GM12878 (cell line): ENCODE measurements around the gene NPAS2. TPM values are rescaled to one million over a fixed set of nuclear protein-coding genes. Genes with fewer than 3 reads are reported as not detected.

ENCODE experiments used
- ATAC-seq: fragments of 200-7000 bp; cut with Tn5 transposase; 3 replicates; pipeline ENCODE4 v1.9.1; 2020; ENCODE audit warnings: mild to moderate bottlenecking, moderate library complexity
- BruUV-seq: library from RNA; stranded (reverse); fragments of 400-500 nt; replicated peaks from 2 replicates; lab custom pipeline; 2021; lab: Mats Ljungman, UMichigan
- CTCF ChIA-PET: fragments of 300-600 bp; sonication (Branson Sonifier 250); formaldehyde crosslinking; extraction: SDS; loops from one replicate; lab custom pipeline; 2021; ENCODE audit warnings: inconsistent platforms; lab: Yijun Ruan, JAX
- POLR2A ChIA-PET: fragments of 350-600 bp; formaldehyde crosslinking; extraction: SDS; loops from one replicate; lab custom pipeline; 2021; ENCODE audit warnings: inconsistent platforms; lab: Charles Lee
- RAD21 ChIA-PET: fragments of 300-600 bp; sonication (Branson Sonifier 250); formaldehyde crosslinking; loops from one replicate; lab custom pipeline; 2023; ENCODE audit warnings: antibody characterized with exemption; ENCODE audit not compliant: unreplicated experiment; lab: Charles Lee
- SMC1A ChIA-PET: fragments of 300-600 bp; sonication (Branson Sonifier 250); formaldehyde crosslinking; loops from one replicate; lab custom pipeline; 2023; ENCODE audit not compliant: unreplicated experiment, uncharacterized antibody; lab: Charles Lee
- DNase-seq: peaks from one replicate; pipeline ENCODE4 v3.0.0-alpha.2; 2011; ENCODE audit warnings: low read depth, low spot score
- FAIRE-seq: peaks from 3 replicates; lab custom pipeline; 2011; peaks lifted over from hg19 to GRCh38; lab: Jason Lieb, UNC
- H2AFZ ChIP-seq: 2 replicates; pipeline ENCODE4 v1.6.0; 2011; ENCODE audit warnings: low read depth, low read length, control low read depth; ENCODE audit not compliant: control insufficient read depth
- H3K27ac ChIP-seq: 2 replicates; pipeline ENCODE4 v1.5.1; 2011; ENCODE audit warnings: control low read depth; ENCODE audit not compliant: control insufficient read depth, insufficient read depth
- H3K27me3 ChIP-seq, 2 experiments: replicated peaks in 1 of 2; 2 replicates each; pipeline versions ENCODE4 v1.6.0 to v1.6.1; 2011; ENCODE audit warnings: low read length in 1 of 2; ENCODE audit not compliant: control insufficient read depth in 2 of 2, insufficient read depth in 2 of 2
- H3K36me3 ChIP-seq, 2 experiments: 2 replicates each; pipeline ENCODE4 v1.5.1; 2011; ENCODE audit warnings: low read length in 1 of 2; ENCODE audit not compliant: control insufficient read depth in 2 of 2, insufficient read depth in 2 of 2
- H3K4me1 ChIP-seq: 2 replicates; pipeline ENCODE4 v1.6.1; 2011; ENCODE audit warnings: mild to moderate bottlenecking, low read length, moderate library complexity, mixed read lengths; ENCODE audit not compliant: control insufficient read depth, insufficient read depth
- H3K4me2 ChIP-seq: 2 replicates; pipeline ENCODE4 v1.6.0; 2011; ENCODE audit warnings: control low read depth; ENCODE audit not compliant: control insufficient read depth, insufficient read depth
- H3K4me3 ChIP-seq: fragments of 200-600 bp; sonication (generic); 2 replicates; pipeline ENCODE4 v1.5.1; 2016
- H3K79me2 ChIP-seq: 2 replicates; pipeline ENCODE4 v1.6.0; 2011; ENCODE audit warnings: low read length; ENCODE audit not compliant: control insufficient read depth, insufficient read depth
- H3K9ac ChIP-seq: 2 replicates; pipeline ENCODE4 v1.8.0; 2011; ENCODE audit warnings: low read length, control low read depth, mixed read lengths; ENCODE audit not compliant: control insufficient read depth, insufficient read depth
- H3K9me3 ChIP-seq: replicated peaks from 3 replicates; pipeline ENCODE4 v1.5.1; 2011; ENCODE audit warnings: mild to moderate bottlenecking, low read length; ENCODE audit not compliant: control insufficient read depth, insufficient read depth
- H4K20me1 ChIP-seq: 2 replicates; pipeline ENCODE4 v1.6.0; 2011; ENCODE audit not compliant: control insufficient read depth, insufficient read depth
- JUND ChIP-seq: IDR thresholded peaks from 2 replicates; pipeline ENCODE4 v1.6.1; 2012; ENCODE audit warnings: low read depth, mild to moderate bottlenecking, low read length, improper control_type of control experiment, moderate library complexity
- MEF2B ChIP-seq: fragments of 450-650 bp; IDR thresholded peaks from 2 replicates; pipeline ENCODE4 v1.6.1; 2018; ENCODE audit warnings: mild to moderate bottlenecking, moderate library complexity; ENCODE audit not compliant: partially characterized antibody, poor library complexity, severe bottlenecking
- NBN ChIP-seq: fragments of 450-650 bp; IDR thresholded peaks from 2 replicates; pipeline ENCODE4 v1.6.1; 2016
- NFXL1 ChIP-seq: fragments of 450-650 bp; IDR thresholded peaks from 2 replicates; pipeline ENCODE4 v1.6.1; 2017; ENCODE audit warnings: antibody characterized with exemption, mild to moderate bottlenecking, borderline replicate concordance
- NRF1 ChIP-seq: conservative IDR thresholded peaks from 2 replicates; pipeline ENCODE4 v1.6.1; 2011; ENCODE audit warnings: mild to moderate bottlenecking, low read depth, low read length, improper control_type of control experiment
- SMARCA5 ChIP-seq: fragments of 450-650 bp; IDR thresholded peaks from 2 replicates; pipeline ENCODE4 v1.6.1; 2017; ENCODE audit warnings: mild to moderate bottlenecking
- SP1 ChIP-seq: IDR thresholded peaks from one replicate; pipeline ENCODE4 v1.6.1; 2011; ENCODE audit warnings: low read depth, low read length
- SREBF2 ChIP-seq: IDR thresholded peaks from 2 replicates; pipeline ENCODE4 v1.6.1; 2012; ENCODE audit warnings: mild to moderate bottlenecking, low read length
- STAT1 ChIP-seq: fragments of 450-650 bp; conservative IDR thresholded peaks from 2 replicates; pipeline ENCODE4 v1.6.1; 2014; ENCODE audit warnings: antibody characterized with exemption, mild to moderate bottlenecking
- WGBS: methylation state at CpG from one replicate; pipeline ENCODE4 v1.1.6; 2016; ENCODE audit warnings: low lambda C conversion rate; ENCODE audit not compliant: insufficient replicate concordance, insufficient coverage; ENCODE audit errors: missing lambda C conversion rate; 5-methylcytosine and 5-hydroxymethylcytosine counted together
- in situ Hi-C: fragments of 300-500 bp; cut with MboI; formaldehyde crosslinking; loops from 9 replicates; pipeline ENCODE4 v1.14.3; 2018; ENCODE audit warnings: mixed read lengths
- intact Hi-C: fragments of 100-400 bp; cut with micrococcal nuclease; formaldehyde crosslinking; loops from one replicate; pipeline ENCODE4 v1.14.2; 2022; ENCODE audit not compliant: unreplicated experiment
- polyA plus RNA-seq, 11 experiments: library from polyadenylated mRNA; depleted of rRNA in 4 of 11; unstranded in 6 of 11; stranded (reverse) in 5 of 11; fragments of >200 nt; fragmentation: Nextera tagmentation in 4 of 11; fragmentation: Illumina TruSeq in 1 of 11; extraction: Ambion mirVana in 4 of 11; extraction: Trizol in 1 of 11; gene quantifications; 1 replicate in 1 of 11; 2 replicates in 10 of 11; pipeline versions ENCODE4 v1.2.1 to v1.2.3, GENCODE V29; 2011 to 2016; ENCODE audit warnings: inconsistent platforms in 2 of 11, missing spikeins in 2 of 11, low read depth in 1 of 11
- total RNA-seq, 4 experiments: library from RNA; depleted of rRNA in 3 of 4; stranded (reverse); fragments of >200 nt in 3 of 4; fragmentation: Illumina TruSeq in 1 of 4; extraction: Trizol in 1 of 4; gene quantifications; 2 replicates each; pipeline versions ENCODE4 v1.2.1 to v1.2.3, GENCODE V29; 2013 to 2021
- TF ChIP-seq, protein P1 (sequence below): IDR thresholded peaks from 2 replicates; pipeline ENCODE4 v1.6.1; 2012; ENCODE audit warnings: mild to moderate bottlenecking, low read depth, low read length
- TF ChIP-seq, protein P2 (sequence below): IDR thresholded peaks from 2 replicates; pipeline ENCODE4 v1.6.1; 2011; ENCODE audit warnings: mild to moderate bottlenecking, low read depth, low read length, moderate library complexity; ENCODE audit not compliant: insufficient replicate concordance
- TF ChIP-seq, protein P3 (sequence below): fragments of 450-650 bp; IDR thresholded peaks from 2 replicates; pipeline ENCODE4 v1.6.1; 2017; ENCODE audit warnings: mild to moderate bottlenecking

Gene NPAS2
- total and polyA plus RNA-seq, 10 of the 15 experiments (the other 5 are each of a cell fraction or from before 2014, with no cell fraction given) = 0.08 TPM; not detected in 9

DNA sequence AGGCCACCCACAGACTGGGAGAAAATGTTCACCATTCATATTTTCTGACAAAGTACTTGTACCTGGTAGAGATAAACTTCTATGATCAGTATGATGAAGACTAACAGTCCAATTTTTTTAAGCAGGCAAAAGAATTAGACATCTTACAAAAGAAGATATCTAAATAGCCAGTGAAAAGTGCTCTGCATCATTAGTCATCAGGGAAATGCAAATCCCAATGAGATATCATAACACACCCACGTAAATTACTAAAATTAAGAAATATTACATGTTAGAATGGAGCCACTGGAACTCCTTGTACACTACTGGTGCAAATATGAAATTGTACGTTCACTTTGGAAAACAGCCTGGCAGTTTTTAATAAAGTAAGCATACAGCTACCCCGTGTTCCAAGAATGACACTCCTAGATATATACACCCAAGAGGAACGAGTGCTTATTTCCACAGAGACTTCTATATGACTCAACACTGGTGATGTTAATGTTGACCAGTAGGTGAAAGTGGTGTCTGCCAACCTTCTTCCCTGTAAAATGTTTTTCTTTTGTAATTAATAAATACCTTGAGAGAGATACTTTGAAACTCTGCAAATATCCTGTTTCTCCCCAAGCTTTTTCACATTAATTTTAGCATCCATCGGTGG is 80.3 kb downstream of the NPAS2 start (continued):
- no peak for TF ChIP-seq MEF2B
- TF ChIP-seq, protein P1, sequence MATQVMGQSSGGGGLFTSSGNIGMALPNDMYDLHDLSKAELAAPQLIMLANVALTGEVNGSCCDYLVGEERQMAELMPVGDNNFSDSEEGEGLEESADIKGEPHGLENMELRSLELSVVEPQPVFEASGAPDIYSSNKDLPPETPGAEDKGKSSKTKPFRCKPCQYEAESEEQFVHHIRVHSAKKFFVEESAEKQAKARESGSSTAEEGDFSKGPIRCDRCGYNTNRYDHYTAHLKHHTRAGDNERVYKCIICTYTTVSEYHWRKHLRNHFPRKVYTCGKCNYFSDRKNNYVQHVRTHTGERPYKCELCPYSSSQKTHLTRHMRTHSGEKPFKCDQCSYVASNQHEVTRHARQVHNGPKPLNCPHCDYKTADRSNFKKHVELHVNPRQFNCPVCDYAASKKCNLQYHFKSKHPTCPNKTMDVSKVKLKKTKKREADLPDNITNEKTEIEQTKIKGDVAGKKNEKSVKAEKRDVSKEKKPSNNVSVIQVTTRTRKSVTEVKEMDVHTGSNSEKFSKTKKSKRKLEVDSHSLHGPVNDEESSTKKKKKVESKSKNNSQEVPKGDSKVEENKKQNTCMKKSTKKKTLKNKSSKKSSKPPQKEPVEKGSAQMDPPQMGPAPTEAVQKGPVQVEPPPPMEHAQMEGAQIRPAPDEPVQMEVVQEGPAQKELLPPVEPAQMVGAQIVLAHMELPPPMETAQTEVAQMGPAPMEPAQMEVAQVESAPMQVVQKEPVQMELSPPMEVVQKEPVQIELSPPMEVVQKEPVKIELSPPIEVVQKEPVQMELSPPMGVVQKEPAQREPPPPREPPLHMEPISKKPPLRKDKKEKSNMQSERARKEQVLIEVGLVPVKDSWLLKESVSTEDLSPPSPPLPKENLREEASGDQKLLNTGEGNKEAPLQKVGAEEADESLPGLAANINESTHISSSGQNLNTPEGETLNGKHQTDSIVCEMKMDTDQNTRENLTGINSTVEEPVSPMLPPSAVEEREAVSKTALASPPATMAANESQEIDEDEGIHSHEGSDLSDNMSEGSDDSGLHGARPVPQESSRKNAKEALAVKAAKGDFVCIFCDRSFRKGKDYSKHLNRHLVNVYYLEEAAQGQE = no peak
- no peak for TF ChIP-seq NBN
- no peak for TF ChIP-seq NFXL1
- TF ChIP-seq, all 136 proteins: peak for 0

DNA sequence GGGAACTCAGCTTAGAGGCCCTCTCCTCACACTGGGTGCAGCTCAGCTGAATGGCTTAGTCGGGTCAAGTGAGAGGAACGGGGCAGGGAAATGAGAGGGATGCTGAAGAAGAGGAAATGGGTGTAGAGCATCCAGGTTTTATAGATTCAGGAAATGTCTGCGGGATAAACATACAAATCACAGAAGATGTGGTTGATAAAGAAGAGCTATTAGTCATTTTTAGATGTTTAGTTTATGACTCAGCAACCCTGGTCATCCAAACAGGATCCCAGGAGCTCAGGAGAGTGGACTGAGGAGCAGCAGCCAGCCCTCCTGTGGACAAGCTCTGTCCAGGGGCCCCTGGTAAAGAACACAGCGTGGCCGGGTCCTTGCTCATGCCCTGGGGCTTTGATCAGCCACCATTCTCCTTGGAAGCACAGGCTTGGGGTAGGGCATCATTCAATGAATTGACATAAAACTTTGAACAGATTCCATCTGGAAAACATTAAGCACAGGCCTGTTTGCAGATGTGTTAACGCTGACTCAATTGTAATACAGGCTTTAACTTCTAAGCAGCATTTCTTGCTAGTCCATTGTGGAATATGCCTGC is 83.0 kb downstream of the NPAS2 start:
- Histone ChIP-seq H3K9me3 (no peaks in the 10 kb centered on the region), H2AFZ (no peak overlapping the region), H3K4me2 (no peak overlapping the region), H4K20me1 (no peaks in the 10 kb centered on the region), H3K4me1 (no peaks in the 10 kb centered on the region), H3K79me2 (no peaks in the 10 kb centered on the region), H3K4me3 (no peak overlapping the region), H3K27ac (no peak overlapping the region), H3K9ac (no peak overlapping the region), H3K27me3 (peaks cover 0 to 6% of the 10 kb centered on the region in 2 experiments; a peak in 2 of 4 replicates), H3K36me3 (no peaks in the 10 kb centered on the region)
- intact Hi-C loops (no loop called here), in situ Hi-C loops (no loop called here)
- no peak for ATAC-seq
- BruUV-seq = no TSS peak
- SMC1A ChIA-PET = interaction anchor here (0.8 to 0.9 kb wide), 2 partner anchors 22 to 80 kb away, joined by 3 read pairs; no protein-coding TSS in a partner anchor
- CTCF ChIA-PET = no interaction called here
- FAIRE-seq = no peak
- RAD21 ChIA-PET = no interaction called here
- DNase-seq = no peak
- POLR2A ChIA-PET = no interaction called here
- no peak for TF ChIP-seq SREBF2
- no peak for TF ChIP-seq STAT1
- TF ChIP-seq SMARCA5 = no peak
- TF ChIP-seq, protein P2, sequence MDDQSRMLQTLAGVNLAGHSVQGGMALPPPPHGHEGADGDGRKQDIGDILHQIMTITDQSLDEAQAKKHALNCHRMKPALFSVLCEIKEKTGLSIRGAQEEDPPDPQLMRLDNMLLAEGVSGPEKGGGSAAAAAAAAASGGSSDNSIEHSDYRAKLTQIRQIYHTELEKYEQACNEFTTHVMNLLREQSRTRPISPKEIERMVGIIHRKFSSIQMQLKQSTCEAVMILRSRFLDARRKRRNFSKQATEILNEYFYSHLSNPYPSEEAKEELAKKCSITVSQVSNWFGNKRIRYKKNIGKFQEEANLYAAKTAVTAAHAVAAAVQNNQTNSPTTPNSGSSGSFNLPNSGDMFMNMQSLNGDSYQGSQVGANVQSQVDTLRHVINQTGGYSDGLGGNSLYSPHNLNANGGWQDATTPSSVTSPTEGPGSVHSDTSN = no peak
- TF ChIP-seq JUND = no peak
- TF ChIP-seq, protein P3, sequence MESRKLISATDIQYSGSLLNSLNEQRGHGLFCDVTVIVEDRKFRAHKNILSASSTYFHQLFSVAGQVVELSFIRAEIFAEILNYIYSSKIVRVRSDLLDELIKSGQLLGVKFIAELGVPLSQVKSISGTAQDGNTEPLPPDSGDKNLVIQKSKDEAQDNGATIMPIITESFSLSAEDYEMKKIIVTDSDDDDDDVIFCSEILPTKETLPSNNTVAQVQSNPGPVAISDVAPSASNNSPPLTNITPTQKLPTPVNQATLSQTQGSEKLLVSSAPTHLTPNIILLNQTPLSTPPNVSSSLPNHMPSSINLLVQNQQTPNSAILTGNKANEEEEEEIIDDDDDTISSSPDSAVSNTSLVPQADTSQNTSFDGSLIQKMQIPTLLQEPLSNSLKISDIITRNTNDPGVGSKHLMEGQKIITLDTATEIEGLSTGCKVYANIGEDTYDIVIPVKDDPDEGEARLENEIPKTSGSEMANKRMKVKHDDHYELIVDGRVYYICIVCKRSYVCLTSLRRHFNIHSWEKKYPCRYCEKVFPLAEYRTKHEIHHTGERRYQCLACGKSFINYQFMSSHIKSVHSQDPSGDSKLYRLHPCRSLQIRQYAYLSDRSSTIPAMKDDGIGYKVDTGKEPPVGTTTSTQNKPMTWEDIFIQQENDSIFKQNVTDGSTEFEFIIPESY = no peak
- TF ChIP-seq SP1 = no peak
- no peak for TF ChIP-seq NRF1
- WGBS = 18% methylated on average over 6 of the region's 6 CpGs
